ENCODE data around the gene TENM3. TPM values are rescaled to one million over a fixed set of nuclear protein-coding genes. Genes with fewer than 3 reads are reported as not detected.

The TENM3 gene
- total RNA-seq, 1 donor from 2014 or later, result 40.4 TPM

DNA sequence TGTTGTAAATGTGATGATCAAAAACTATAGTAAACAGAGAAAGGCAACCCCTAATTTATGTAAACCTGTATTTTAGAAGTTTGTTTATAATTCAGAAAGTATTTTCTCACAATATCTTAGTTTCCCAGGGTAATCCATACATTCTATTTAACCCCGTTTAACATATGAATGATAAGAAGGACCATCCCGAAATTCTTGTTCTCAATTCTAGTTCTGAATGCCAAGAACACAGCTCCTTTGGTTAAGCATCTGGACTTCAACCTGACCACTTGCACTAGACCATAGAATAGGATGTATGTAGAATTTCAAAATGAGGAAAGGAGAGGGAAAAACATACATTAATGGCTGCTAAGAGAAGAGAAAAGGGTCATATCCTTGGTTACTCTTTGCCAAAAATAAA, 227.0 kb downstream of the TENM3 start:
- Mint-ChIP-seq H3K4me1 (ENCODE audit: low read depth) (peaks cover 10% of the 10 kb centered on the region), H3K9me3 (ENCODE audit: low read depth) (peaks cover 7% of the 10 kb centered on the region), H3K27me3 (no peaks in the 10 kb centered on the region), H3K36me3 (ENCODE audit: insufficient read depth) (no peaks in the 10 kb centered on the region), H3K4me3 (ENCODE audit: low read depth) (no peak overlapping the region), H3K27ac (no peak overlapping the region)
- DNase-seq (ENCODE audit: low spot score, unreplicated experiment), result no peak
- no peak for TF ChIP-seq CTCF (IDR thresholded peaks at IDR 0.05; ENCODE audit: unreplicated experiment)

- Mint-ChIP-seq H3K27ac (no peak overlapping the region), H3K9me3 (ENCODE audit: low read depth) (peaks cover 4% of the 10 kb centered on the region), H3K4me3 (ENCODE audit: low read depth) (no peak overlapping the region), H3K4me1 (ENCODE audit: low read depth) (no peaks in the 10 kb centered on the region), H3K27me3 (no peaks in the 10 kb centered on the region), H3K36me3 (ENCODE audit: insufficient read depth) (no peaks in the 10 kb centered on the region)
- TF ChIP-seq CTCF (IDR thresholded peaks at IDR 0.05; ENCODE audit: unreplicated experiment), result no peak
- no peak for DNase-seq (ENCODE audit: low spot score, unreplicated experiment)
Measured at GRCh38 chr4:182475539-182475938, 232.3 kb downstream of the TENM3 start.

- peak; percentile 78 for TF ChIP-seq CTCF (IDR thresholded peaks at IDR 0.05; ENCODE audit: unreplicated experiment)
- Mint-ChIP-seq H3K4me1 (ENCODE audit: low read depth) (no peaks in the 10 kb centered on the region), H3K27me3 (no peaks in the 10 kb centered on the region), H3K27ac (no peak overlapping the region), H3K9me3 (ENCODE audit: low read depth) (no peaks in the 10 kb centered on the region), H3K36me3 (ENCODE audit: insufficient read depth) (no peaks in the 10 kb centered on the region), H3K4me3 (ENCODE audit: low read depth) (no peak overlapping the region)
- DNase-seq (ENCODE audit: low spot score, unreplicated experiment), result no peak
Measured at GRCh38 chr4:182478475-182478874, 235.3 kb downstream of the TENM3 start.

DNA sequence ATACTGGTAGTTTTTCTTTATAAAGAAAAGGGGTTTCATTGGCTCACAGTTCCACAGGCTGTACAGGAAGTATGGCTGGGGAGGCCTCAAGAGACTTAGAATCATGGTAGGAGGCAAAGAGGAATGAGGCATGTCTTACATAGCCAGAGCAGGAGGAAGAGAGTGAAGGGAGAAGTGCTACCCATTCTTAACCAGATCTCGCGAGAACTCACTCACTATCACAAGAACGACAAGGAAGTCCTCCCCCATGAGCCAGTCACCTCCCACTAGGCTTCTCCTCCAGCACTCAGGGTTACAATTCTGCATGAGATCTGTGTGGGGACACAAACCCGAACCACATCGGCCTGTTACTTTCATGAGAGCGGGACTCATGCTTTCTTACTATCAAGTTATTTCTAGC, 240.5 kb downstream of the TENM3 start:
- Mint-ChIP-seq H3K27me3 (no peaks in the 10 kb centered on the region), H3K36me3 (ENCODE audit: insufficient read depth) (peaks cover 5% of the 10 kb centered on the region), H3K4me1 (ENCODE audit: low read depth) (peaks cover 4% of the 10 kb centered on the region), H3K27ac (peak overlapping the region; percentile 81), H3K9me3 (ENCODE audit: low read depth) (peaks cover 10% of the 10 kb centered on the region), H3K4me3 (ENCODE audit: low read depth) (no peak overlapping the region)
- no peak for TF ChIP-seq CTCF (IDR thresholded peaks at IDR 0.05; ENCODE audit: unreplicated experiment)
- DNase-seq (ENCODE audit: low spot score, unreplicated experiment), result no peak

GRCh38 chr4:182486881-182487280, 243.7 kb downstream of the TENM3 start:
- Mint-ChIP-seq H3K27me3 (no peaks in the 10 kb centered on the region), H3K4me3 (ENCODE audit: low read depth) (no peak overlapping the region), H3K27ac (no peak overlapping the region), H3K4me1 (ENCODE audit: low read depth) (peaks cover 4% of the 10 kb centered on the region), H3K9me3 (ENCODE audit: low read depth) (peaks cover 10% of the 10 kb centered on the region), H3K36me3 (ENCODE audit: insufficient read depth) (peaks cover 5% of the 10 kb centered on the region)
- TF ChIP-seq CTCF (IDR thresholded peaks at IDR 0.05; ENCODE audit: unreplicated experiment), result no peak
- DNase-seq (ENCODE audit: low spot score, unreplicated experiment), result no peak

Data from progenitor cell of endocrine pancreas (in vitro differentiated cells).